Measurements from ENCODE around the gene GSTO2. TPM values are rescaled to one million over a fixed set of nuclear protein-coding genes. Genes with fewer than 3 reads are reported as not detected.

Gene GSTO2
- total RNA-seq (2022) (25.7 and 26.7 TPM in 2 replicates), Bru-seq, nascent RNA (percentile 70 among the genes with signal in this experiment), BruChase-seq, experiment 1, labeled RNA remaining after a 6-hour chase (percentile 86 among the genes with signal in this experiment), BruChase-seq, experiment 2, labeled RNA remaining after a 2-hour chase (percentile 86 among the genes with signal in this experiment)
- long read RNA-seq, full-length matches to known transcripts, result 12 of 38 reads
- long read RNA-seq, partial matches to known transcripts, result 18 of 38 reads
- long read RNA-seq, other reads (novel, unspliced or antisense), result 8 of 38 reads

- Mint-ChIP-seq H3K27me3 (ENCODE audit: unreplicated experiment) (no peaks in the 10 kb centered on the region), H3K4me3 (ENCODE audit: low read depth, unreplicated experiment) (peak within 1 kb of the TSS; percentile 65), H3K9me3 (ENCODE audit: low read depth, unreplicated experiment) (no peaks in the 10 kb centered on the region), H3K27ac (ENCODE audit: unreplicated experiment) (peak within 1 kb of the TSS; percentile 61), H3K4me1 (ENCODE audit: low read depth, unreplicated experiment) (peaks cover 6% of the 10 kb centered on the region), H3K36me3 (ENCODE audit: insufficient read depth, unreplicated experiment) (peaks cover 23% of the 10 kb centered on the region)
- TF ChIP-seq, protein P1, sequence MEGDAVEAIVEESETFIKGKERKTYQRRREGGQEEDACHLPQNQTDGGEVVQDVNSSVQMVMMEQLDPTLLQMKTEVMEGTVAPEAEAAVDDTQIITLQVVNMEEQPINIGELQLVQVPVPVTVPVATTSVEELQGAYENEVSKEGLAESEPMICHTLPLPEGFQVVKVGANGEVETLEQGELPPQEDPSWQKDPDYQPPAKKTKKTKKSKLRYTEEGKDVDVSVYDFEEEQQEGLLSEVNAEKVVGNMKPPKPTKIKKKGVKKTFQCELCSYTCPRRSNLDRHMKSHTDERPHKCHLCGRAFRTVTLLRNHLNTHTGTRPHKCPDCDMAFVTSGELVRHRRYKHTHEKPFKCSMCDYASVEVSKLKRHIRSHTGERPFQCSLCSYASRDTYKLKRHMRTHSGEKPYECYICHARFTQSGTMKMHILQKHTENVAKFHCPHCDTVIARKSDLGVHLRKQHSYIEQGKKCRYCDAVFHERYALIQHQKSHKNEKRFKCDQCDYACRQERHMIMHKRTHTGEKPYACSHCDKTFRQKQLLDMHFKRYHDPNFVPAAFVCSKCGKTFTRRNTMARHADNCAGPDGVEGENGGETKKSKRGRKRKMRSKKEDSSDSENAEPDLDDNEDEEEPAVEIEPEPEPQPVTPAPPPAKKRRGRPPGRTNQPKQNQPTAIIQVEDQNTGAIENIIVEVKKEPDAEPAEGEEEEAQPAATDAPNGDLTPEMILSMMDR (IDR thresholded peaks at IDR 0.05; ENCODE audit: unreplicated experiment), result no peak
- intact Hi-C loops (cut with micrococcal nuclease; ENCODE audit: unreplicated experiment), result no loop called here
- TSS peak; percentile 50 for BruUV-seq (replicated peaks)
- peak; percentile 96 for DNase-seq
- CTCF ChIA-PET, result interaction anchor here (1.0 kb wide), 1 partner anchor 15 kb away, joined by 4 read pairs; the partner anchor contains the start of gene GSTO1
These were observed at the start of gene GSTO2 for GRCh38 chr10:104268713-104269645. Gene GSTO2 (plus strand): TSS chr10:104269184. CDS start chr10:104274916, 5,732 bp downstream.

DNA sequence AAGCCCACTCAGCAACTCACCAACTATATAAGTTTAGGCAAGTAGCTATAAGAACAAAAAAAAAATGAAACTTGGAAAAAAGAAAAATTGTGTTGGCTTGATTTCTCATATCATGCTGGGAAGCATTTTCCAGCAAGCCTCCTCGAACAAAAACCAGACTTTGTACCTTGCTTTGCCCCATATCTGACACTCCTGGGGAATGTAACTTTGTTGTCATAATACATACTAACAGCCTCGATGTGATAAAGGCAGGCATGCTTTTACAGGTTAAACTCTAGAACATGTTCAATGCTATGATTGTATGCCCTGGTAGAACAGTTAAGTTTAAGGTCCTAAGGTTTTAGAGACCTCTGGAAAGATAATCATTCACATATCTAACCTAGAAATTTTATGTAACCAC lies 48.5 kb upstream of the GSTO2 start:
- Mint-ChIP-seq H3K4me3 (ENCODE audit: low read depth, unreplicated experiment) (no peak overlapping the region), H3K4me1 (ENCODE audit: low read depth, unreplicated experiment) (no peaks in the 10 kb centered on the region), H3K27ac (ENCODE audit: unreplicated experiment) (no peak overlapping the region), H3K9me3 (ENCODE audit: low read depth, unreplicated experiment) (no peaks in the 10 kb centered on the region), H3K36me3 (ENCODE audit: insufficient read depth, unreplicated experiment) (peaks cover 5% of the 10 kb centered on the region), H3K27me3 (ENCODE audit: unreplicated experiment) (no peaks in the 10 kb centered on the region)
- CTCF ChIA-PET, result interaction anchor here (0.6 kb wide), 1 partner anchor 10 kb away, joined by 3 read pairs; no protein-coding TSS in a partner anchor
- no peak for DNase-seq
- intact Hi-C loops (cut with micrococcal nuclease; ENCODE audit: unreplicated experiment), result no loop called here
- TF ChIP-seq, protein P1 (IDR thresholded peaks at IDR 0.05; ENCODE audit: unreplicated experiment), result no peak
- BruUV-seq (replicated peaks), result no TSS peak

GRCh38 chr10:104223304-104223703 lies 45.7 kb upstream of the GSTO2 start:
- Mint-ChIP-seq H3K4me1 (ENCODE audit: low read depth, unreplicated experiment) (no peaks in the 10 kb centered on the region), H3K4me3 (ENCODE audit: low read depth, unreplicated experiment) (no peak overlapping the region), H3K9me3 (ENCODE audit: low read depth, unreplicated experiment) (no peaks in the 10 kb centered on the region), H3K27ac (ENCODE audit: unreplicated experiment) (no peak overlapping the region), H3K36me3 (ENCODE audit: insufficient read depth, unreplicated experiment) (peaks cover 5% of the 10 kb centered on the region), H3K27me3 (ENCODE audit: unreplicated experiment) (no peaks in the 10 kb centered on the region)
- no TSS peak for BruUV-seq (replicated peaks)
- CTCF ChIA-PET, result no interaction called here
- DNase-seq, result no peak
- intact Hi-C loops (cut with micrococcal nuclease; ENCODE audit: unreplicated experiment), result no loop called here
- TF ChIP-seq, protein P1 (IDR thresholded peaks at IDR 0.05; ENCODE audit: unreplicated experiment), result no peak

GRCh38 chr10:104230490-104230889 lies 38.5 kb upstream of the GSTO2 start:
- peaks cover under 1% of the 10 kb centered on the region for H3K27me3 Mint-ChIP-seq (ENCODE audit: unreplicated experiment)
- TF ChIP-seq, protein P1 (IDR thresholded peaks at IDR 0.05; ENCODE audit: unreplicated experiment), result no peak
- no peaks in the 10 kb centered on the region for H3K9me3 Mint-ChIP-seq (ENCODE audit: low read depth, unreplicated experiment)
- H3K4me3 Mint-ChIP-seq (ENCODE audit: low read depth, unreplicated experiment), result no peak overlapping the region
- peaks cover 20% of the 10 kb centered on the region for H3K36me3 Mint-ChIP-seq (ENCODE audit: insufficient read depth, unreplicated experiment)
- CTCF ChIA-PET, result no interaction called here
- H3K4me1 Mint-ChIP-seq (ENCODE audit: low read depth, unreplicated experiment), result peaks cover 9% of the 10 kb centered on the region
- no peak overlapping the region for H3K27ac Mint-ChIP-seq (ENCODE audit: unreplicated experiment)
- DNase-seq, result no peak
- intact Hi-C loops (cut with micrococcal nuclease; ENCODE audit: unreplicated experiment), result no loop called here
- BruUV-seq (replicated peaks), result TSS peak; percentile 32
